Immature natural killer cell (primary cell): ENCODE data around the gene ALOX12. TPM values are rescaled to one million over a fixed set of nuclear protein-coding genes. Genes with fewer than 3 reads are reported as not detected.
A peak's percentile ranks its signal among the peaks of the same experiment; 100 is the strongest.
"Not testable (repeated sequence)": the region's sequence is repeated elsewhere in the genome, so short reads cannot be mapped to it uniquely, and the experiment has no call there.

Source experiments
- DNase-seq, 3 donors: peaks; one replicate each; pipeline ENCODE4 v3.0.0; 2022; ENCODE audit warnings: mixed read lengths in 1 of 3
- H3K27ac Mint-ChIP-seq, 6 donors: one replicate each; pipeline ENCODE4 v1.8.0; 2020; ENCODE audit warnings: mixed read lengths in 6 of 6, mild to moderate bottlenecking in 5 of 6, inconsistent platforms in 4 of 6, moderate library complexity in 3 of 6
- H3K27me3 Mint-ChIP-seq, 3 donors: one replicate each; pipeline ENCODE4 v1.8.0; 2020 to 2021; ENCODE audit warnings: low read depth in 3 of 3, mild to moderate bottlenecking in 3 of 3, mixed read lengths in 3 of 3, moderate library complexity in 3 of 3, inconsistent platforms in 1 of 3
- H3K36me3 Mint-ChIP-seq, 3 donors: one replicate each; pipeline ENCODE4 v1.8.0; 2020; ENCODE audit warnings: mixed read lengths in 3 of 3, inconsistent platforms in 2 of 3, mild to moderate bottlenecking in 2 of 3
- H3K4me1 Mint-ChIP-seq, 2 donors: one replicate each; pipeline ENCODE4 v1.8.0; 2020; ENCODE audit warnings: inconsistent platforms in 2 of 2, mild to moderate bottlenecking in 2 of 2, mixed read lengths in 2 of 2, moderate library complexity in 1 of 2
- H3K4me3 Mint-ChIP-seq, 5 donors: one replicate each; pipeline ENCODE4 v1.8.0; 2020; ENCODE audit warnings: mild to moderate bottlenecking in 5 of 5, mixed read lengths in 5 of 5, inconsistent platforms in 3 of 5, moderate library complexity in 3 of 5
- H3K9me3 Mint-ChIP-seq, 6 donors: one replicate each; pipeline ENCODE4 v1.8.0; 2020; ENCODE audit warnings: mild to moderate bottlenecking in 6 of 6, mixed read lengths in 6 of 6, inconsistent platforms in 4 of 6, moderate library complexity in 3 of 6
- polyA plus RNA-seq, 3 donors: library from polyadenylated mRNA; unstranded; fragments of 300-500 nt; fragmentation: Illumina TruSeq; gene quantifications; one replicate each; pipeline ENCODE4 v1.2.3, GENCODE V29; 2021

Gene ALOX12
- polyA plus RNA-seq, 3 donors from 2014 or later = 0.24 to 0.92 (median 0.83) TPM

GRCh38 chr17:7035591-7036368, 39.9 kb downstream of the ALOX12 start, which contains the start of gene SLC16A13:
Gene SLC16A13 (plus strand): TSS chr17:7036015. CDS start chr17:7036383, 368 bp downstream.
- peak within 1 kb of the TSS; percentile 92 to 96 (median 94) for H3K4me3 Mint-ChIP-seq
- peaks cover 53 to 76% of the 10 kb centered on the region in 2 donors for H3K4me1 Mint-ChIP-seq
- H3K27ac Mint-ChIP-seq = peak within 1 kb of the TSS; percentile 95 to 98 (median 97)
- no peaks in the 10 kb centered on the region for H3K36me3 Mint-ChIP-seq
- H3K27me3 Mint-ChIP-seq = peaks cover 0 to 8% (median 0%) of the 10 kb centered on the region in 3 donors
- no peaks in the 10 kb centered on the region for H3K9me3 Mint-ChIP-seq
- peak; percentile 97 to 98 (median 98) for DNase-seq

GRCh38 chr17:7038025-7038862, 42.4 kb downstream of the ALOX12 start:
- H3K9me3 Mint-ChIP-seq = no peaks in the 10 kb centered on the region
- peak overlapping the region in 3 of 6 donors; percentile 23 to 75 (median 51) for H3K27ac Mint-ChIP-seq
- peak overlapping the region; percentile 21 to 62 (median 50) for H3K4me3 Mint-ChIP-seq
- H3K4me1 Mint-ChIP-seq = peaks cover 46 to 74% of the 10 kb centered on the region in 2 donors
- H3K36me3 Mint-ChIP-seq = no peaks in the 10 kb centered on the region
- H3K27me3 Mint-ChIP-seq = peaks cover 2 to 8% (median 2%) of the 10 kb centered on the region in 3 donors
- no peak for DNase-seq

GRCh38 chr17:7039832-7040231, 44.0 kb downstream of the ALOX12 start:
- DNase-seq = no peak
- no peak overlapping the region for H3K4me3 Mint-ChIP-seq
- H3K27ac Mint-ChIP-seq = peak overlapping the region in 5 of 6 donors; percentile 16 to 84 (median 35)
- H3K4me1 Mint-ChIP-seq = peaks cover 39 to 60% of the 10 kb centered on the region in 2 donors
- no peaks in the 10 kb centered on the region for H3K9me3 Mint-ChIP-seq
- H3K36me3 Mint-ChIP-seq = no peaks in the 10 kb centered on the region
- peaks cover 2 to 8% (median 2%) of the 10 kb centered on the region in 3 donors for H3K27me3 Mint-ChIP-seq

- Mint-ChIP-seq H3K27me3 (peaks cover 2 to 4% (median 3%) of the 10 kb centered on the region in 3 donors), H3K27ac (peak overlapping the region; percentile 78 to 93 (median 88)), H3K4me1 (peaks cover 32 to 52% of the 10 kb centered on the region in 2 donors), H3K36me3 (no peaks in the 10 kb centered on the region), H3K4me3 (peak overlapping the region; percentile 81 to 90 (median 87)), H3K9me3 (no peaks in the 10 kb centered on the region)
- peak; percentile 48 to 54 (median 54) for DNase-seq
Measured at GRCh38 chr17:7041607-7042500, 46.0 kb downstream of the ALOX12 start.

GRCh38 chr17:7042501-7043181, 46.8 kb downstream of the ALOX12 start:
- no peaks in the 10 kb centered on the region for H3K36me3 Mint-ChIP-seq

GRCh38 chr17:7043182-7043496, 47.3 kb downstream of the ALOX12 start:
- peaks cover 36 to 57% of the 10 kb centered on the region in 2 donors for H3K4me1 Mint-ChIP-seq
- H3K4me3 Mint-ChIP-seq = peak overlapping the region; percentile 81 to 90 (median 87)
- H3K36me3 Mint-ChIP-seq = no peaks in the 10 kb centered on the region
- H3K9me3 Mint-ChIP-seq = no peaks in the 10 kb centered on the region
- H3K27ac Mint-ChIP-seq = peak overlapping the region in 3 of 6 donors; percentile 35 to 80 (median 70)
- DNase-seq = no peak
- H3K27me3 Mint-ChIP-seq = peaks cover 2 to 6% (median 5%) of the 10 kb centered on the region in 3 donors

More at GRCh38 chr17:7042501-7043181, 46.8 kb downstream of the ALOX12 start:
- Mint-ChIP-seq H3K27me3 (peaks cover 2 to 6% (median 5%) of the 10 kb centered on the region in 3 donors), H3K27ac (peak overlapping the region; percentile 62 to 93 (median 88)), H3K4me3 (peak overlapping the region; percentile 81 to 90 (median 87)), H3K9me3 (no peaks in the 10 kb centered on the region), H3K4me1 (peaks cover 36 to 59% of the 10 kb centered on the region in 2 donors)
- peak; percentile 61 to 64 (median 64) for DNase-seq

- H3K27me3 Mint-ChIP-seq = peaks cover 2 to 6% (median 5%) of the 10 kb centered on the region in 3 donors
- H3K36me3 Mint-ChIP-seq = no peaks in the 10 kb centered on the region
- no peaks in the 10 kb centered on the region for H3K9me3 Mint-ChIP-seq
- DNase-seq = peak in 1 of 3 donors; percentile 26
- peak within 1 kb of the TSS; percentile 81 to 90 (median 87) for H3K4me3 Mint-ChIP-seq
- peaks cover 36 to 51% of the 10 kb centered on the region in 2 donors for H3K4me1 Mint-ChIP-seq
- peak within 1 kb of the TSS in 3 of 6 donors; percentile 35 to 80 (median 70) for H3K27ac Mint-ChIP-seq
Measured at GRCh38 chr17:7043497-7044198, 47.8 kb downstream of the ALOX12 start, which contains the start of gene SLC16A11. Gene SLC16A11 (minus strand): TSS chr17:7044092. CDS start chr17:7043513, 579 bp downstream.

GRCh38 chr17:7045492-7046126, 49.8 kb downstream of the ALOX12 start:
- H3K9me3 Mint-ChIP-seq = no peaks in the 10 kb centered on the region
- peaks cover 36 to 43% of the 10 kb centered on the region in 2 donors for H3K4me1 Mint-ChIP-seq
- H3K36me3 Mint-ChIP-seq = no peaks in the 10 kb centered on the region
- H3K4me3 Mint-ChIP-seq = peak overlapping the region; percentile 75 to 92 (median 85)
- peak overlapping the region in 2 of 6 donors; percentile 16 to 84 for H3K27ac Mint-ChIP-seq
- peak; percentile 54 to 64 (median 60) for DNase-seq
- peaks cover 2 to 6% (median 6%) of the 10 kb centered on the region in 3 donors for H3K27me3 Mint-ChIP-seq

GRCh38 chr17:7046127-7046724, 50.4 kb downstream of the ALOX12 start:
- DNase-seq = no peak
- Mint-ChIP-seq H3K27ac (peak overlapping the region in 5 of 6 donors; percentile 10 to 91 (median 84)), H3K4me3 (peak overlapping the region; percentile 75 to 92 (median 85)), H3K9me3 (no peaks in the 10 kb centered on the region), H3K4me1 (peaks cover 35 to 40% of the 10 kb centered on the region in 2 donors), H3K27me3 (peaks cover 2 to 10% (median 6%) of the 10 kb centered on the region in 3 donors), H3K36me3 (no peaks in the 10 kb centered on the region)

- Mint-ChIP-seq H3K27ac (peak overlapping the region; percentile 10 to 91 (median 80)), H3K4me3 (peak overlapping the region; percentile 75 to 92 (median 85)), H3K4me1 (peaks cover 28 to 34% of the 10 kb centered on the region in 2 donors), H3K27me3 (peaks cover 2 to 10% (median 6%) of the 10 kb centered on the region in 3 donors)
- peak; percentile 47 to 70 (median 47) for DNase-seq
- H3K9me3 Mint-ChIP-seq, H3K36me3 Mint-ChIP-seq: not testable (repeated sequence)
Measured at GRCh38 chr17:7046725-7047397, 51.0 kb downstream of the ALOX12 start.

- peak overlapping the region in 1 of 6 donors; percentile 57 for H3K27ac Mint-ChIP-seq
- H3K9me3 Mint-ChIP-seq = no peaks in the 10 kb centered on the region
- no peak for DNase-seq
- H3K36me3 Mint-ChIP-seq = no peaks in the 10 kb centered on the region
- peak overlapping the region in 3 of 5 donors; percentile 84 to 92 (median 86) for H3K4me3 Mint-ChIP-seq
- peaks cover 25 to 27% of the 10 kb centered on the region in 2 donors for H3K4me1 Mint-ChIP-seq
- peaks cover 0 to 8% (median 4%) of the 10 kb centered on the region in 3 donors for H3K27me3 Mint-ChIP-seq
Measured at GRCh38 chr17:7047566-7047965, 51.7 kb downstream of the ALOX12 start.
